K562 (cell line): ENCODE results near the gene NES. TPM values are rescaled to one million over a fixed set of nuclear protein-coding genes. Genes with fewer than 3 reads are reported as not detected.

ENCODE experiments used
- E2F3 ChIP-seq: fragments of 250-450 bp; sonication (Bioruptor Pico); IDR thresholded peaks from 2 replicates; pipeline ENCODE4 v1.4.0; 2020; ENCODE audit warnings: mild to moderate bottlenecking
- HDGF ChIP-seq: fragments of 450-650 bp; IDR thresholded peaks from 2 replicates; pipeline ENCODE4 v1.6.1; 2016
- KDM5B ChIP-seq: fragments of 200-600 bp; sonication (generic); IDR thresholded peaks from 2 replicates; pipeline ENCODE4 v1.6.1; 2012; ENCODE audit warnings: low read depth, mild to moderate bottlenecking, moderate library complexity, low read length, control low read depth, inconsistent platforms; ENCODE audit not compliant: insufficient replicate concordance
- LEF1 ChIP-seq: fragments of 450-650 bp; IDR thresholded peaks from 2 replicates; pipeline ENCODE4 v1.6.1; 2016; ENCODE audit warnings: mild to moderate bottlenecking
- NEUROD1 ChIP-seq: fragments of 150-350 bp; IDR thresholded peaks from 2 replicates; pipeline ENCODE4 v1.6.1; 2014; ENCODE audit warnings: borderline replicate concordance, low read length, low read depth; ENCODE audit not compliant: partially characterized antibody
- NFE2 ChIP-seq: IDR thresholded peaks from 2 replicates; pipeline ENCODE4 v1.6.1; 2014; ENCODE audit warnings: antibody characterized with exemption, low read depth
- POLR2H ChIP-seq: IDR thresholded peaks from 2 replicates; pipeline ENCODE4 v1.6.1; 2016; ENCODE audit warnings: missing genetic modification characterization, low read depth, mild to moderate bottlenecking, control low read depth, missing compliant biosample characterization, moderate library complexity
- RCOR1 ChIP-seq, 2 experiments: IDR thresholded peaks; 2 replicates each; pipeline ENCODE4 v1.6.1; 2012; ENCODE audit warnings: low read depth in 2 of 2, low read length in 2 of 2, borderline replicate concordance in 1 of 2, improper control_type of control experiment in 1 of 2
- TAF15 ChIP-seq: fragments of 200-400 bp; formaldehyde crosslinking; IDR thresholded peaks from 2 replicates; pipeline ENCODE4 v1.6.1; 2017; ENCODE audit warnings: mild to moderate bottlenecking, low read depth, low read length, moderate library complexity
- TBL1XR1 ChIP-seq, 2 experiments: IDR thresholded peaks; 2 replicates each; pipeline ENCODE4 v1.6.1; 2012; ENCODE audit warnings: improper control_type of control experiment in 2 of 2, low read length in 2 of 2, mild to moderate bottlenecking in 1 of 2
- TRIM24 ChIP-seq, 2 experiments: fragments of 450-650 bp; IDR thresholded peaks; 2 replicates each; pipeline ENCODE4 v1.6.1; 2016
- VEZF1 ChIP-seq: fragments of 200-800 bp; sonication (Bioruptor generic); IDR thresholded peaks from 2 replicates; pipeline ENCODE4 v1.6.1; 2017; ENCODE audit warnings: missing genetic modification characterization, missing compliant biosample characterization
- XRCC5 ChIP-seq: fragments of 200-400 bp; formaldehyde crosslinking; IDR thresholded peaks from 2 replicates; pipeline ENCODE4 v1.6.1; 2017; ENCODE audit warnings: low read depth, mild to moderate bottlenecking, low read length
- ZNF395 ChIP-seq: fragments of 200-800 bp; sonication (Bioruptor generic); IDR thresholded peaks from 2 replicates; pipeline ENCODE4 v1.6.1; 2017; ENCODE audit warnings: missing genetic modification characterization, missing compliant biosample characterization
- ZNF518B ChIP-seq: fragments of 250-450 bp; sonication (Bioruptor Pico); IDR thresholded peaks from 2 replicates; pipeline ENCODE4 v1.5.0; 2021; ENCODE audit warnings: mild to moderate bottlenecking, moderate library complexity
- polyA plus RNA-seq, 8 experiments: library from polyadenylated mRNA; depleted of rRNA in 4 of 8; stranded (reverse) in 5 of 8; unstranded in 3 of 8; fragments of >200 nt; fragmentation: Nextera tagmentation in 2 of 8; fragmentation: Illumina TruSeq in 1 of 8; extraction: Ambion mirVana in 2 of 8; extraction: Trizol in 1 of 8; gene quantifications; 2 replicates each; pipeline versions ENCODE4 v1.2.1 to v1.2.3, GENCODE V29; 2011 to 2014; ENCODE audit warnings: inconsistent platforms in 1 of 8, missing spikeins in 1 of 8
- total RNA-seq, 7 experiments: library from RNA; depleted of rRNA in 6 of 7; stranded (reverse); fragments of >200 nt in 6 of 7; fragmentation: Illumina TruSeq in 2 of 7; extraction: Trizol in 2 of 7; gene quantifications; 2 replicates each; pipeline versions ENCODE4 v1.2.1 to v1.2.3, GENCODE V29; 2011 to 2021; ENCODE audit warnings: low replicate concordance in 1 of 7
- TF ChIP-seq, protein P1 (sequence below), 3 experiments: fragments of 200-800 bp in 1 of 3; fragments of 250-450 bp in 1 of 3; fragments of 450-650 bp in 1 of 3; sonication (Bioruptor Pico) in 1 of 3; sonication (Bioruptor generic) in 1 of 3; formaldehyde crosslinking in 1 of 3; IDR thresholded peaks; 2 replicates each; pipeline versions ENCODE4 v1.6.1 to v1.8.0; 2016 to 2022; ENCODE audit warnings: mild to moderate bottlenecking in 2 of 3, missing genetic modification characterization in 2 of 3, missing compliant biosample characterization in 1 of 3, moderate library complexity in 1 of 3

Gene NES
- total and polyA plus RNA-seq, 9 of the 15 experiments (the other 6 are each of a cell fraction or from before 2014, with no cell fraction given), result 0.10 to 8.6 (median 4.2) TPM

DNA sequence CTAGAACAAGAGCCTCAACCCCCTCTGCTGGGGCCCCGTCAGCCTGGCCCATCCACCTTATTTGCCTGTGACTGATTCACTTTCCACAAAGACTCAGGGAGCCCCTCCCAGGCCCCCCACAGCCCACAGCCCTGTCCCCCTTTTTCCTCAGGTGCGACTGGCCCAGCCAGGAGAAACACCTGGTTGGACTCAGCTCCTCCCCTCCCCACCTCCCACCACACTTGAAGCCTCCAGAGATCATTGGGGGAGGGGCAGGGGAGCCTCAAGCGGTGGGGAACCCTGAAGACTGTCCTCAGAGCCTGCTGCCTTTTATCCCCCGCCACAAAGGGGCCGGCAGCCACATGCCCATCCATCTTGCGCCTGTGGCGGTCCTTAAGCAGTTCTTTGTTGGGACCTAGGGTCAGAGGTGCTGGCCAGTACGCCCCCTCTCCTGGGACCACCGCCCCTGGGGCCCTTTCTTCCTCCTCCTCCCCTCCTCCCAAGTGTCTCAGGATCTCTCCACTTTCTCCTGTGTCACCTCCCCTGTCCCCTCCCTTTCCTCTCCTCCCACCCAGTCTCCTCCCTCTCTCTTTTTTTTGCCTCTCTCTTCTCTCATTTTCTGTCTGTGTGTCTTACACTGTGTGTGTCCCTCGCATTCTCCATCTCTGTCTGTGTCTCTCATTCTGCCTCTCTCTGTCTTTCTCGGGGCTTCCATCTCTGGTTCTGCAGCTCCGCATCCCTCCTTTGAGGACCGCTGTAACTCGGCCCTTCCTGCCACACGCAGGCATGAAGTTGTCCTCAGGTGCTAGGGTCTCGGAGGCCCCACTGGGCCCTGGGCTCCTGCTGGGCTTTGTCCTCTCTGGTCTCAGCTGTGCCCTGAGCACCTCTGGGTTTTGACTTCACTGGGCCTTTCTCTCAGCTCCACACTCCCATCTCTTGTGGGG lies 16.0 kb upstream of the NES start (continued):
- peak; percentile 74; the same call in 1 of the 2 replicates for TF ChIP-seq ZNF395 (CRISPR knock-in tag)
- no peak for TF ChIP-seq E2F3 (CRISPR knock-in tag)
- TF ChIP-seq TBL1XR1 (IDR thresholded peaks at IDR 0.05; ENCODE audit: low read length in 2 of 2), result no peak
- 0 out of 2 replicates have a peak, but pooled peaks have one; percentile 26 for TF ChIP-seq NFE2
- no peak for TF ChIP-seq TAF15
- TF ChIP-seq KDM5B, result peak; percentile 32
- TF ChIP-seq RCOR1 (IDR thresholded peaks at IDR 0.05; ENCODE audit: borderline replicate concordance in 1 of 2, low read depth in 2 of 2, low read length in 2 of 2), result peak in 1 of 2 experiments; percentile 6; a peak in 1 of 4 replicates
- TF ChIP-seq LEF1, result peak; percentile 93; the same call in 1 of the 2 replicates
- TF ChIP-seq XRCC5, result 0 out of 2 replicates have a peak, but pooled peaks have one; percentile 2
- TF ChIP-seq TRIM24 (IDR thresholded peaks at IDR 0.05), result peak in 1 of 2 experiments; percentile 11; a peak in 3 of 4 replicates
- no peak for TF ChIP-seq ZNF518B (CRISPR knock-in tag)
- peak; percentile 75 for TF ChIP-seq VEZF1 (CRISPR knock-in tag)
- peak; percentile 85; the same call in 1 of the 2 replicates for TF ChIP-seq HDGF
- TF ChIP-seq, protein P1, sequence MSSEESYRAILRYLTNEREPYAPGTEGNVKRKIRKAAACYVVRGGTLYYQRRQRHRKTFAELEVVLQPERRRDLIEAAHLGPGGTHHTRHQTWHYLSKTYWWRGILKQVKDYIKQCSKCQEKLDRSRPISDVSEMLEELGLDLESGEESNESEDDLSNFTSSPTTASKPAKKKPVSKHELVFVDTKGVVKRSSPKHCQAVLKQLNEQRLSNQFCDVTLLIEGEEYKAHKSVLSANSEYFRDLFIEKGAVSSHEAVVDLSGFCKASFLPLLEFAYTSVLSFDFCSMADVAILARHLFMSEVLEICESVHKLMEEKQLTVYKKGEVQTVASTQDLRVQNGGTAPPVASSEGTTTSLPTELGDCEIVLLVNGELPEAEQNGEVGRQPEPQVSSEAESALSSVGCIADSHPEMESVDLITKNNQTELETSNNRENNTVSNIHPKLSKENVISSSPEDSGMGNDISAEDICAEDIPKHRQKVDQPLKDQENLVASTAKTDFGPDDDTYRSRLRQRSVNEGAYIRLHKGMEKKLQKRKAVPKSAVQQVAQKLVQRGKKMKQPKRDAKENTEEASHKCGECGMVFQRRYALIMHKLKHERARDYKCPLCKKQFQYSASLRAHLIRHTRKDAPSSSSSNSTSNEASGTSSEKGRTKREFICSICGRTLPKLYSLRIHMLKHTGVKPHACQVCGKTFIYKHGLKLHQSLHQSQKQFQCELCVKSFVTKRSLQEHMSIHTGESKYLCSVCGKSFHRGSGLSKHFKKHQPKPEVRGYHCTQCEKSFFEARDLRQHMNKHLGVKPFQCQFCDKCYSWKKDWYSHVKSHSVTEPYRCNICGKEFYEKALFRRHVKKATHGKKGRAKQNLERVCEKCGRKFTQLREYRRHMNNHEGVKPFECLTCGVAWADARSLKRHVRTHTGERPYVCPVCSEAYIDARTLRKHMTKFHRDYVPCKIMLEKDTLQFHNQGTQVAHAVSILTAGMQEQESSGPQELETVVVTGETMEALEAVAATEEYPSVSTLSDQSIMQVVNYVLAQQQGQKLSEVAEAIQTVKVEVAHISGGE (CRISPR knock-in tag; IDR thresholded peaks at IDR 0.05), result no peak
- TF ChIP-seq POLR2H (tag), result no peak
- TF ChIP-seq NEUROD1, result peak; percentile 41
